Cardiac muscle cell (in vitro differentiated cells and primary cell): ENCODE measurements around the gene MPZL3. TPM values are rescaled to one million over a fixed set of nuclear protein-coding genes. Genes with fewer than 3 reads are reported as not detected.
"Not testable (repeated sequence)": the region's sequence is repeated elsewhere in the genome, so short reads cannot be mapped to it uniquely, and the experiment has no call there.

Experiments
- DNase-seq, 2 donors: peaks; one replicate each; pipeline versions ENCODE4 v3.0.0 to v3.0.0-alpha.2; 2010 to 2017; ENCODE audit warnings: low read depth in 1 of 2, low spot score in 1 of 2
- H3K27ac ChIP-seq: fragments of 200-600 bp; sonication (generic); 2 replicates; pipeline ENCODE4 v1.5.1; 2016
- H3K27me3 ChIP-seq: fragments of 200-600 bp; sonication (generic); 2 replicates; pipeline ENCODE4 v1.6.0; 2016; ENCODE audit warnings: control low read depth
- H3K36me3 ChIP-seq: fragments of 200-600 bp; sonication (generic); 2 replicates; pipeline ENCODE4 v1.5.1; 2016; ENCODE audit warnings: control low read depth
- H3K4me1 ChIP-seq: fragments of 200-600 bp; sonication (generic); 2 replicates; pipeline ENCODE4 v1.8.1; 2017; ENCODE audit warnings: low read depth, mild to moderate bottlenecking, mixed run types
- H3K4me3 ChIP-seq: fragments of 200-600 bp; sonication (generic); 2 replicates; pipeline ENCODE4 v1.5.1; 2016; ENCODE audit warnings: mild to moderate bottlenecking
- H3K9me3 ChIP-seq: fragments of 200-600 bp; sonication (generic); 2 replicates; pipeline ENCODE4 v1.5.1; 2017; ENCODE audit warnings: low read depth, mild to moderate bottlenecking, control low read depth
- polyA plus RNA-seq: library from polyadenylated mRNA; unstranded; fragments of >200 nt; fragmentation: Nextera tagmentation; extraction: Ambion mirVana; gene quantifications from 2 replicates; pipeline ENCODE4 v1.2.1, GENCODE V29; 2016
- total RNA-seq: library from RNA; depleted of rRNA; stranded (reverse); fragments of >200 nt; gene quantifications from 2 replicates; pipeline ENCODE4 v1.2.3, GENCODE V29; 2016
- TF ChIP-seq, protein P1 (sequence below): IDR thresholded peaks from 2 replicates; pipeline ENCODE4 v1.5.1; 2012; ENCODE audit warnings: low read depth, mild to moderate bottlenecking, low read length

Gene MPZL3
- total and polyA plus RNA-seq, 2 experiments from 2014 or later, result 0.07 to 0.12 TPM

DNA sequence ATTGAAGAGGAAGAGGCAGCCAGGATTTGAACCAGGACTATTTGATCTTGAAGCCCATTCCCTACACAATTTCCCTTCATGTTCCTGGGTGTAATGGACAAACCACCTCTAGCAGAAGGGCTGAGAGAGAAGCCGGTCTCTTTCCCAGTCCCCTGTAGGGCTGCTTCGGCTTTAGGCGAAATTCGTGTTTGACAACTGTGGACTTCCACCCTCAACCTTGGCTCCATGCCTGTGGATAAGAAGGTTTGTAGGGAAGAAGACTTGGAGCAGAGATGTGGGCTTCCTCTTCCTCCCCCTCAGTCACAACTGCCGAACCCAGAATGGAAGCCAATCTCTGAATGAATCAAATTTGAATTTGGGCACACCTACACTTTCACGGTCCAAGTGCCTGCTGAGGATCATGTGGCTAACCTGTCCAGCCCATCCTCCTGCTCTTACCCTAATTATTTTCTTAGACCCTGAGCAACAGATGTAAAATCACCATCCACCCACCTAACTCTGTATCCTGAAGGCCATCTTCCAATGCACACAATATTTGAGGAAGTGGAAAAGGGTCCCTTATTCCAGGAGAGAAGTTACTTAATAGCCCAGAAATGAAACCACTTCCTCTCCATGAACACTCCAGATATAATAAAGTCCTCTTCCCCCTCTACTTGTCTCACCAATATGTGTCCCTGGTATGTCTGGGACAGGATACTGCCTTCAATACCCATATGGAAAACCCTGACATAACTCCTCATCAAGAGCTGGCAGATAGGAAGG lies 65.6 kb downstream of the MPZL3 start:
- no peak overlapping the region for H3K27ac ChIP-seq
- no peak overlapping the region for H3K4me3 ChIP-seq
- TF ChIP-seq, protein P1, sequence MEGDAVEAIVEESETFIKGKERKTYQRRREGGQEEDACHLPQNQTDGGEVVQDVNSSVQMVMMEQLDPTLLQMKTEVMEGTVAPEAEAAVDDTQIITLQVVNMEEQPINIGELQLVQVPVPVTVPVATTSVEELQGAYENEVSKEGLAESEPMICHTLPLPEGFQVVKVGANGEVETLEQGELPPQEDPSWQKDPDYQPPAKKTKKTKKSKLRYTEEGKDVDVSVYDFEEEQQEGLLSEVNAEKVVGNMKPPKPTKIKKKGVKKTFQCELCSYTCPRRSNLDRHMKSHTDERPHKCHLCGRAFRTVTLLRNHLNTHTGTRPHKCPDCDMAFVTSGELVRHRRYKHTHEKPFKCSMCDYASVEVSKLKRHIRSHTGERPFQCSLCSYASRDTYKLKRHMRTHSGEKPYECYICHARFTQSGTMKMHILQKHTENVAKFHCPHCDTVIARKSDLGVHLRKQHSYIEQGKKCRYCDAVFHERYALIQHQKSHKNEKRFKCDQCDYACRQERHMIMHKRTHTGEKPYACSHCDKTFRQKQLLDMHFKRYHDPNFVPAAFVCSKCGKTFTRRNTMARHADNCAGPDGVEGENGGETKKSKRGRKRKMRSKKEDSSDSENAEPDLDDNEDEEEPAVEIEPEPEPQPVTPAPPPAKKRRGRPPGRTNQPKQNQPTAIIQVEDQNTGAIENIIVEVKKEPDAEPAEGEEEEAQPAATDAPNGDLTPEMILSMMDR, result no peak
- H3K9me3 ChIP-seq, result no peaks in the 10 kb centered on the region
- no peak for DNase-seq
- H3K36me3 ChIP-seq, result no peaks in the 10 kb centered on the region
- peaks cover 20% of the 10 kb centered on the region for H3K27me3 ChIP-seq
- H3K4me1 ChIP-seq, result no peaks in the 10 kb centered on the region

DNA sequence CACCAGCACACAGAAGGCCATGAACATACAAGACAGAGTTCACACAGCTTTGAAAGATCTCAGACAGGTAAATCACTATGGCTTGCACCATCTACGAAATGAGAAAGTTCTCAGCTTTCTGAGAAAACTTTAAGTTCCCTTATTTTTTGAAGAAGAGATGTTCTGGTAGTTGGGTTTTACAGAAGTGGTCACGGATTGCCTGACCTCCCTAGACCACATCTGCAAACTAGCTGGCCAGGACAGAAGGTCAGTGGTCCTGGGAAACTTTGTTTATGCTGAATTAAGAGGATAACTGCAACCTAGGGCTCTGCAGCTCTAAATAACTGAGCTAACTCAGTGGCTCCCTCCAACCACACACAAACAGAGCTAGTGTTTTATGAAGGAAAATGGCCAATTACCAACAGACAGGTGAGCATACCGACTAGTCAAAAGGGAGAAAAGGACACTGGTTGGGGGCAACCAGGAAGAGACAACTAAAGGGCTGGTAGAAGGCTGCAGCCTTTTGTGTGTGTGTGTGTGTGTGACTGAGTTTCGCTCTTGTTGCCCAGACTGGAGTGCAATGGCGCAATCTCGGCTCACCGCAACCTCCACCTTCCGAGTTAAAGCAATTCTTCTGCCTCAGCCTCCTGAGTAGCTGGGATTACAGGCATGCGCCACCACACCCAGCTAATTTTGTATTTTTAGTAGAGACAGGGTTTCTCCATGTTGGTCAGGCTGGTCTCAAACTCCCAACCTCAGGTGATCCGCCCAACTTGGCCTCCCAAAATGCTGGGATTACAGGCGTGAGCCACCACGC lies 67.2 kb downstream of the MPZL3 start:
- peaks cover 20% of the 10 kb centered on the region for H3K27me3 ChIP-seq
- no peak overlapping the region for H3K4me3 ChIP-seq
- H3K36me3 ChIP-seq, result no peaks in the 10 kb centered on the region
- H3K4me1 ChIP-seq, result peaks cover 4% of the 10 kb centered on the region
- TF ChIP-seq, protein P1, result no peak
- no peak overlapping the region for H3K27ac ChIP-seq
- DNase-seq, result no peak
- H3K9me3 ChIP-seq, result no peaks in the 10 kb centered on the region

DNA sequence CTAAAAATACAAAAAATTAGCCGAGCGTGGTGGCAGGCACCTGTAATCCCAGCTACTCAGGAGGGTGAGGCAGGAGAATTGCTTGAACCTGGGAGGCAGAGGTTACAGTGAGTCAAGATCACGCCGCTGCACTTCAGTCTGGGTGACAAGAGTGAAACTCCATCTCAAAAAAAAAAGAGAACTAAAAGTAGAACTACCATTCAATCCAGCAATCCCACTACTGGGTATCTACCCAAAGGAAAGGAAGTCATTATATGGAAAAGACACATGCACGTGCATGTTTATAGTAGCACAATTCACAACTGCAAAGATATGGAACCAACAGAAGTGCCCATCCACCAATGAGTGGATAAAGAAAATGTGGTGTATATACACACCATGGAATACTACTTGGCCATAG lies 68.5 kb downstream of the MPZL3 start:
- H3K27me3 ChIP-seq, result peaks cover 20% of the 10 kb centered on the region
- H3K36me3 ChIP-seq, DNase-seq, H3K4me3 ChIP-seq, H3K4me1 ChIP-seq, H3K27ac ChIP-seq, H3K9me3 ChIP-seq: not testable (repeated sequence)

DNA sequence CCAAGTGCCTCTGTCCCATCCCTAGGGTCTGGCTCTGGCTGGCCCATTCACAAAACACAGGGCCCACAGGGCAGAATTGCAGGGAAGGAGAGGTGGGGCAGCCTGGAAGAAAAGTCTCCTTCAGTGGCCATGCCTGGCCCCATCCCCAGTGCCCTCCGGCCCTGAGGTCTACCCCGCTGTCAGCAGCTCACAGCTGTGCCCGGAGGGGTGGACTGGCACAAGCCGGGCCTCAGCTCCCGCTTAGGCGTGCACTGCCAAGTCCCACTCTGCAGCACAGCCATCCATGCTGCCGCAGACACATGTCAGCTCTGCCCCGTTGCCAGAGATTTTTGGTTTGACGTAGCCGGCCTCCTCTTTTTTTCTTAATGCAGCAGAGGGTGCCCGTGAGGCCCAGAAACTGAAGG lies 71.9 kb downstream of the MPZL3 start:
- TF ChIP-seq, protein P1, result no peak
- no peaks in the 10 kb centered on the region for H3K36me3 ChIP-seq
- H3K9me3 ChIP-seq, result no peaks in the 10 kb centered on the region
- no peak overlapping the region for H3K4me3 ChIP-seq
- no peak overlapping the region for H3K27ac ChIP-seq
- peaks cover under 1% of the 10 kb centered on the region for H3K27me3 ChIP-seq
- peak; percentile 48 to 81 for DNase-seq
- peaks cover 8% of the 10 kb centered on the region for H3K4me1 ChIP-seq

DNA sequence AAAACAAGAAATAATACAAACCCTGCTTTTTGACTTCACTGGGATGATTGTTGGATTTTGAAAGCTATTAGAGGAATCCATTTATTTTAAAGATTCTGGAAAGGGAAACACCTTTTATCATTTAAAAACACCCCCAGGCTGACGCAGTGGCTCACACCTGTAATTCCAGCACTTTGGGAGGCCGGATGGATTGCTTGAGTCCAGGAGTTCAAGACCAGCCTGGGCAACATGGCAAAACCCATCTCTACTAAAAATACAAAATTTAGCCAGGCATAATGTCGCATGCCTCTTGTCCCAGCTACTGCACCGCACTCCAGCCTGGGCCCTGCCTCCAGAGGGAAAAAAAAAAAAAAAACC lies 75.4 kb downstream of the MPZL3 start:
- Histone ChIP-seq H3K4me3 (no peak overlapping the region), H3K9me3 (no peaks in the 10 kb centered on the region), H3K27me3 (peaks cover 20% of the 10 kb centered on the region), H3K36me3 (no peaks in the 10 kb centered on the region), H3K4me1 (peaks cover 18% of the 10 kb centered on the region), H3K27ac (no peak overlapping the region)
- TF ChIP-seq, protein P1, result no peak
- no peak for DNase-seq

Other genes starting within 250 kb of the MPZL3 start
- not detected in 2 replicates for gene TMPRSS4, start 175.3 kb downstream of the MPZL3 start, total RNA-seq
- gene TMPRSS4, start 175.3 kb downstream of the MPZL3 start, polyA plus RNA-seq, result not detected in 2 replicates
- gene SMIM35, start 165.4 kb downstream of the MPZL3 start, total RNA-seq, result not detected in 2 replicates
- not detected in 2 replicates for gene SMIM35, start 165.4 kb downstream of the MPZL3 start, polyA plus RNA-seq
- gene SCN4B, start 99.5 kb downstream of the MPZL3 start, total RNA-seq, result 0.11 and 0.21 TPM in 2 replicates
- gene SCN4B, start 99.5 kb downstream of the MPZL3 start, polyA plus RNA-seq, result 0.39 TPM in 1 of 2 replicates, not detected in the other
- gene SCN2B, start 75.7 kb downstream of the MPZL3 start, total RNA-seq, result 1.5 and 2.5 TPM in 2 replicates
- gene SCN2B, start 75.7 kb downstream of the MPZL3 start, polyA plus RNA-seq, result 0.87 and 2.2 TPM in 2 replicates
- gene JAML, start 27.4 kb downstream of the MPZL3 start, total RNA-seq, result not detected in 2 replicates
- not detected in 2 replicates for gene JAML, start 27.4 kb downstream of the MPZL3 start, polyA plus RNA-seq
- gene MPZL2, start 11.9 kb upstream of the MPZL3 start, total RNA-seq, result 0.39 TPM in 1 of 2 replicates, not detected in the other
- gene MPZL2, start 11.9 kb upstream of the MPZL3 start, polyA plus RNA-seq, result 0.13 TPM in 1 of 2 replicates, not detected in the other
- not detected in 2 replicates for gene CD3E, start 52.4 kb upstream of the MPZL3 start, total RNA-seq
- gene CD3E, start 52.4 kb upstream of the MPZL3 start, polyA plus RNA-seq, result not detected in 2 replicates
- gene CD3D, start 90.3 kb upstream of the MPZL3 start, total RNA-seq, result not detected in 2 replicates
- not detected in 2 replicates for gene CD3D, start 90.3 kb upstream of the MPZL3 start, polyA plus RNA-seq
- gene CD3G, start 92.0 kb upstream of the MPZL3 start, total RNA-seq, result not detected in 2 replicates
- not detected in 2 replicates for gene CD3G, start 92.0 kb upstream of the MPZL3 start, polyA plus RNA-seq
- gene UBE4A, start 107.2 kb upstream of the MPZL3 start, total RNA-seq, result 23.6 and 25.9 TPM in 2 replicates
- 17.4 and 26.6 TPM in 2 replicates for gene UBE4A, start 107.2 kb upstream of the MPZL3 start, polyA plus RNA-seq
- gene ATP5MG, start 149.2 kb upstream of the MPZL3 start, total RNA-seq, result 65.3 and 90.5 TPM in 2 replicates
- gene ATP5MG, start 149.2 kb upstream of the MPZL3 start, polyA plus RNA-seq, result 734 and 884 TPM in 2 replicates
- gene KMT2A, start 184.1 kb upstream of the MPZL3 start, total RNA-seq, result 23.4 and 48.2 TPM in 2 replicates
- gene KMT2A, start 184.1 kb upstream of the MPZL3 start, polyA plus RNA-seq, result 28.0 and 31.6 TPM in 2 replicates